GM18909 (cell line): Measurements from ENCODE around the gene MRPL4.

Source experiments
- ATAC-seq: cut with Tn5 transposase; IDR thresholded peaks from one replicate; pipeline ENCODE4 v1.9.1; 2021; ENCODE audit warnings: mild to moderate bottlenecking; ENCODE audit not compliant: unreplicated experiment, poor library complexity

MRPL4 gene

DNA sequence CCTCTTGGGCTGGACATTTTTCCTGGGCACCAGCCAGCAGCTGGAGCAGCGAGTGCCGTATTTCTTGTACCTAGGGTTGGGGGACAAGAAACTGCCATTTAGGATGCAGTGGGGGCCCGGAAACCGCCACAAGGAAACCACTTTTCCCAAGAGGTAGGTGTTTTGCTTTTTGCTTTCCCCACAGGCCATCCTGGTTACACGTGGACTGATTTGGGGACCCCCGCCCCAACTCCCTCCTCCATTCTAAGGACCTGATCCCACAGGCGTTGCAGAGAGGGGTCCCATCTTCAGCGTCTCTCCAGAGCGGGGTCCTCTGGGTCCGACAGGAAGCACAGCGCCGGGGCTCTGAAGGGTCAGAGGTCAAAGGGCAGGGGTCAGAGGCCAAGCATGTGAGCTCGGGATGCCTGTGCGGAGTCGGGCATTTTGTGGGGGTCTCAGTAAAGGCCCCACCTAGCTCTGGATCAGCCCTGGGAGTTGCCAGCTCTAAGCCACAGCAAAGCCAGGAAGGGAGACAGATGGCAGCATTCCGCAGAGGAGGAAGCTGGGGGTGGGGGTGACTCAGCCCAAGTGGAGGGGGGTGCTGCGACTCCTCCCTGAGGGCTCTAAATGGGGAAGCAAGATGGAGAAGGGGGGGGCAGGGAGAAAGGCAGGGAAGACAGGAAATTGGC lies 53.3 kb downstream of the MRPL4 start:
- no peak for ATAC-seq

DNA sequence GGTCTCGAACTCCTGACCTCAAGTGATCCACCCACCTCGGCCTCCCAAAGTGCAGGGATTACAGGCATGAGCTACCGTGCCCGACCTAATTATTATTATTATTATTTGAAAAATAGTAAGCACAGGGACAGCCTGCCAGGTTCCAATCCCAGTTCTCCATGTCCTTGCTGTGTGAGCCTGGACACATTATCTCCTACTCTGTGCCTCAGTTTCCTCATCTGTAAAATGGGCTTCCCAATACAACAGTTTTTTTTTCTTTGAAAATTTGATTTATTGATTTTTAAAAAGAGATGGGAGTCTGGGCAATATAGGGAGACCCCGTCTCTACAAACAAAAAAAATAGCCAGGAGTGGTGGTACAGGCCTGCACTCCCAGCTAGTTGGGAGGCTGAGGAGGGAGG lies 54.3 kb downstream of the MRPL4 start:
- no peak for ATAC-seq

DNA sequence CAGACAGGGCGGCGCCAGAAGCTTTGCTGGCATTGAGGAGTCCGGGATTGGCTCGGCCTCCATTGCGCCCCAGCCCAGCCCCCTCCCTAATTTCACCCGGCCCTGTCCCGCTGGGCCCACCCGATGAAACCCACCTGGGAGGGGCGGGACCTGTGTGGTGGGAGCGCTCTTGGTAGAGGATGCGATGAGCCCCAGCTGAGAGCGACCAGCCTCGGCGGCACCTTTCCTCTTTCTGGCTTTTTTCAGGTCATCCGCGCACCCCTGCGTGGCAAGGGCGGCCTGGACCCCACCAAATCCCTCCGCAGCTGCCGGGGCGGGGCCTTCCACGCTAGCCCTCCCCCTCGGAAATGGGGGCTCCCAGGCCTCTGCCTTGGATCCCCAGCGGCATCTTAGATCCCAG lies 57.4 kb downstream of the MRPL4 start, which contains the start of gene ZGLP1:
ZGLP1 (minus strand) TSS at position 393 of the 400 bp plus-strand sequence.
- ATAC-seq = no peak
